H1 (cell line): ENCODE data around the gene NOS1AP. TPM values are rescaled to one million over a fixed set of nuclear protein-coding genes. Genes with fewer than 3 reads are reported as not detected.

Source experiments
- CHD7 ChIP-seq: fragments of 300-600 bp; sonication (generic); IDR thresholded peaks from 2 replicates; pipeline ENCODE4 v1.7.1; 2012; ENCODE audit warnings: low read length, moderate library complexity, mild to moderate bottlenecking, inconsistent platforms; ENCODE audit not compliant: insufficient replicate concordance
- FOSL1 ChIP-seq: IDR thresholded peaks from 2 replicates; pipeline ENCODE4 v1.6.1; 2011; ENCODE audit warnings: mild to moderate bottlenecking, low read depth, low read length, moderate library complexity; ENCODE audit not compliant: insufficient read depth
- polyA plus RNA-seq, 7 experiments: library from polyadenylated mRNA; depleted of rRNA in 3 of 7; stranded (reverse) in 5 of 7; unstranded in 2 of 7; fragments of >200 nt in 5 of 7; fragments of 200-250 nt in 2 of 7; gene quantifications; 1 replicate in 5 of 7; 2 replicates in 1 of 7; 4 replicates in 1 of 7; pipeline versions ENCODE4 v1.2.1 to v1.2.3, GENCODE V29; 2011 to 2013; ENCODE audit warnings: missing spikeins in 2 of 7, mixed read lengths in 2 of 7
- total RNA-seq: library from RNA; stranded (reverse); fragmentation: NEBNext Ultra II Directional; extraction: Animal tissue kit (Norgen Biotek cat#: 25700); gene quantifications from 2 replicates; pipeline ENCODE4 v1.2.1, GENCODE V29; 2021

Gene NOS1AP
- total and polyA plus RNA-seq, 2 of the 8 experiments (the other 6 are each of a cell fraction or from before 2014, with no cell fraction given), result 2.4 to 12.1 TPM

GRCh38 chr1:162186406-162186805, 116.9 kb downstream of the NOS1AP start (continued):
- no peak for TF ChIP-seq CHD7
- no peak for TF ChIP-seq FOSL1
